Fibroblast of lung (primary cell): Measurements from ENCODE around the gene ZNF547. TPM values are rescaled to one million over a fixed set of nuclear protein-coding genes. Genes with fewer than 3 reads are reported as not detected.

Experiments
- DNase-seq, 2 donors: peaks; one replicate each; pipeline versions ENCODE4 v3.0.0 to v3.0.0-alpha.2; 2010; ENCODE audit warnings: low read depth in 2 of 2
- H2AFZ ChIP-seq: 2 replicates; pipeline ENCODE4 v1.5.1; 2012; ENCODE audit warnings: low read length, control low read depth, inconsistent platforms
- H3K27ac ChIP-seq: 2 replicates; pipeline ENCODE4 v1.5.1; 2011; ENCODE audit warnings: low read length, control low read depth; ENCODE audit not compliant: insufficient read depth
- H3K27me3 ChIP-seq: 2 replicates; pipeline ENCODE4 v1.5.1; 2011; ENCODE audit warnings: mild to moderate bottlenecking, low read length; ENCODE audit not compliant: control insufficient read depth, insufficient read depth
- H3K36me3 ChIP-seq: 2 replicates; pipeline ENCODE4 v1.5.1; 2011; ENCODE audit warnings: low read length; ENCODE audit not compliant: control insufficient read depth, insufficient read depth
- H3K4me1 ChIP-seq: 2 replicates; pipeline ENCODE4 v1.5.1; 2011; ENCODE audit warnings: low read length; ENCODE audit not compliant: control insufficient read depth, insufficient read depth; ENCODE audit errors: extremely low read depth
- H3K4me2 ChIP-seq: 2 replicates; pipeline ENCODE4 v1.5.1; 2011; ENCODE audit warnings: low read length, control low read depth; ENCODE audit not compliant: insufficient read depth; ENCODE audit errors: extremely low read depth
- H3K4me3 ChIP-seq, 4 experiments: fragments of 200-600 bp in 1 of 4; sonication (generic) in 1 of 4; replicated peaks in 1 of 4; 2 replicates each; pipeline ENCODE4 v1.5.1; 2011 to 2016; ENCODE audit warnings: low read length in 4 of 4, low read depth in 3 of 4, mild to moderate bottlenecking in 3 of 4, control low read depth in 2 of 4, inconsistent platforms in 1 of 4, mixed read lengths in 1 of 4; ENCODE audit not compliant: insufficient read depth in 1 of 4; ENCODE audit errors: control extremely low read depth in 1 of 4
- H3K79me2 ChIP-seq: 2 replicates; pipeline ENCODE4 v1.5.1; 2012; ENCODE audit warnings: mild to moderate bottlenecking, low read length, inconsistent platforms; ENCODE audit not compliant: control insufficient read depth, insufficient read depth
- H3K9ac ChIP-seq: 2 replicates; pipeline ENCODE4 v1.5.1; 2011; ENCODE audit warnings: mild to moderate bottlenecking, low read length, control low read depth; ENCODE audit not compliant: insufficient read depth
- H3K9me3 ChIP-seq: 2 replicates; pipeline ENCODE4 v1.5.1; 2012; ENCODE audit warnings: low read depth, low read length; ENCODE audit not compliant: control insufficient read depth, insufficient read depth
- H4K20me1 ChIP-seq: 2 replicates; pipeline ENCODE4 v1.5.1; 2011; ENCODE audit warnings: low read length; ENCODE audit not compliant: control insufficient read depth, insufficient read depth; ENCODE audit errors: extremely low read depth
- EZH2 ChIP-seq: IDR thresholded peaks from 2 replicates; pipeline ENCODE4 v1.5.1; 2012; ENCODE audit warnings: low read length, control low read depth, mild to moderate bottlenecking; ENCODE audit errors: missing control alignments
- polyA plus RNA-seq, 2 donors: library from polyadenylated mRNA; depleted of rRNA in 1 of 2; stranded (reverse) in 1 of 2; unstranded in 1 of 2; fragments of >200 nt; gene quantifications; 2 replicates each; pipeline ENCODE4 v1.2.1, GENCODE V29; 2011 to 2012; ENCODE audit warnings: missing spikeins in 1 of 2
- total RNA-seq: library from RNA; depleted of rRNA; stranded (reverse); fragments of >200 nt; gene quantifications from 2 replicates; pipeline ENCODE4 v1.2.1, GENCODE V29; 2014
- TF ChIP-seq, protein P1 (sequence below), 2 donors: IDR thresholded peaks in 1 of 2; conservative IDR thresholded peaks in 1 of 2; 1 replicate in 1 of 2; 2 replicates in 1 of 2; pipeline ENCODE4 v1.5.1; 2011 to 2012; ENCODE audit warnings: low read length in 2 of 2, control low read depth in 1 of 2, inconsistent platforms in 1 of 2, low read depth in 1 of 2, mild to moderate bottlenecking in 1 of 2

The ZNF547 gene
- total and polyA plus RNA-seq, 2 donors (not counting 1 experiment from before 2014, with no cell fraction given): 2.7 to 6.1 TPM

DNA sequence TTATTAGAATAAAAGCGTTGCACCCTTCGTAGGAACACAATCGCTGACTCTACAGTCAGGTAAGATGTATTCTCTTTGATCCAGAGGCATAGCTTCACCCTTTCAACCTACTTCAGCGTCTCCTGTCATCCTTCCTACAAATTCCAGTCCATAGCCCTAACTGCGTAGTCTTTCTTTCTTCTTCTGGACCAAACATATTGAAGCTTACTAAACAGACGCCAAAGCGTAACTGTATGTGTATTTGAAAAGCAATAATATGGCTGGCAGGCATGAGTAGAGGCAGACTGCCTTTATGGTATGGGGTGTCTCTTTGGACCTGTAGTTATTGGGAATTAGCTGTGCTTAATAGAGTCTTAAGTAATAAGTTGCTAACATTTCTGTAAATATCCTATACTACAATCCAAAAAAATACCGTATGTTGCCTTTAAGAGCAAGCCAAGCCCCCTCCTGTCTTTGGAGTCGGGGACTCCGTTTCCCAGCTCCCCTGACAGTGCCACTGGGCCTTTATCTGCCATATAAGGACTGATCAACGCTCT lies 25.9 kb downstream of the ZNF547 start:
- no peaks in the 10 kb centered on the region for H3K9me3 ChIP-seq
- peaks cover 37% of the 10 kb centered on the region for H3K79me2 ChIP-seq
- peak overlapping the region; percentile 40 for H3K27ac ChIP-seq
- H3K9ac ChIP-seq: no peak overlapping the region
- DNase-seq: no peak
- no peaks in the 10 kb centered on the region for H4K20me1 ChIP-seq
- peak overlapping the region; percentile 60 for H3K4me2 ChIP-seq
- H3K4me1 ChIP-seq: no peaks in the 10 kb centered on the region
- H3K36me3 ChIP-seq: peaks cover 5% of the 10 kb centered on the region
- peak overlapping the region; percentile 8 to 93 (median 50) for H3K4me3 ChIP-seq
- H3K27me3 ChIP-seq: no peaks in the 10 kb centered on the region
- H2AFZ ChIP-seq: peak overlapping the region; percentile 97
- TF ChIP-seq EZH2: no peak
- TF ChIP-seq, protein P1, sequence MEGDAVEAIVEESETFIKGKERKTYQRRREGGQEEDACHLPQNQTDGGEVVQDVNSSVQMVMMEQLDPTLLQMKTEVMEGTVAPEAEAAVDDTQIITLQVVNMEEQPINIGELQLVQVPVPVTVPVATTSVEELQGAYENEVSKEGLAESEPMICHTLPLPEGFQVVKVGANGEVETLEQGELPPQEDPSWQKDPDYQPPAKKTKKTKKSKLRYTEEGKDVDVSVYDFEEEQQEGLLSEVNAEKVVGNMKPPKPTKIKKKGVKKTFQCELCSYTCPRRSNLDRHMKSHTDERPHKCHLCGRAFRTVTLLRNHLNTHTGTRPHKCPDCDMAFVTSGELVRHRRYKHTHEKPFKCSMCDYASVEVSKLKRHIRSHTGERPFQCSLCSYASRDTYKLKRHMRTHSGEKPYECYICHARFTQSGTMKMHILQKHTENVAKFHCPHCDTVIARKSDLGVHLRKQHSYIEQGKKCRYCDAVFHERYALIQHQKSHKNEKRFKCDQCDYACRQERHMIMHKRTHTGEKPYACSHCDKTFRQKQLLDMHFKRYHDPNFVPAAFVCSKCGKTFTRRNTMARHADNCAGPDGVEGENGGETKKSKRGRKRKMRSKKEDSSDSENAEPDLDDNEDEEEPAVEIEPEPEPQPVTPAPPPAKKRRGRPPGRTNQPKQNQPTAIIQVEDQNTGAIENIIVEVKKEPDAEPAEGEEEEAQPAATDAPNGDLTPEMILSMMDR (conservative IDR thresholded peaks at IDR 0.05 in 1 of 2, IDR thresholded peaks at IDR 0.05 in 1 of 2; ENCODE audit: low read depth in 1 of 2, low read length in 2 of 2): no peak

DNA sequence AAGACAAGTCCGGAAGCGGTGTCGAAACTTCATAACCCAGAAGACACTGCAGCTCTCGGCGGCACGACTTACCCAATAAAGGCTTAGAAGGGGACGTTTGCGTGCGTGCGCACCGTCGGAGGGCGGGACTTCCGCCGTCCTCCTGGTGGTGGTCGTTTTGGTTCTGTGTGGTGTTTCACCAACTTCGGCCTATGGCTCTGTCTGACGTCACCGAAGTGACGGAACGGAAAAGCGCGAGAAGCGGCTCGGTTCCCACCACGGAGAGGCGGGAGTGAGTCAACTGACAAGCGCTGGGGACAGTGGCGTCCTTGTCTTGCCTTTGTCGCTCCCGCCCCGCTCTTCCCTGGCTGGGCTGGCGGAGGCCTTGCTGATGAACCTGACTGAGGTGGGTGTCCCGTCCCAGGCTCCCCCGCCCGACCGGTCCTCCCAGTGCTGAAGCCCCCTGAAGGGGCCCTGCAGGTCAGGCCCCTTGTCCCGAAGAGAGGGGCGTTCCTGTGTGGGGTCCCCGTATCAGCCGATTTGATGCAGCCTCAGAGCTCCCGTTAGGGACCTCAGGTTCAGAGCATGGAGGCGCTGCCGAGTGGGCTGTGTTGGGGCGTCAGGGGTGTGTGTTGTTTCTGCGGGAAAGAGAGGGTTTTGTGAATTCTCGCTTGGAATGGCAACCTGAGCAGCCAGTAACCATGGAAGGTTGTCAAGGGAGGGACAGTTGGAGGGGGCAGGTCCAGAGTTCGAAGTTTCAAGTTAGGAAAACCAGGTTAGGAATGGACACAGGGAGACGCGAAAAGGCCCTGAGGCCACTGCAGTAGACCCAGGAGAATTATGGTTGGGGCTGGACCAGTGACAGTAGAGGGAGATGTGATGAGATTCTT lies 26.6 kb downstream of the ZNF547 start, which contains the start of gene ZNF548:
Gene ZNF548 (plus strand): TSS at position 125 of the 869 bp plus-strand sequence. CDS start 246 bp downstream, at position 371.
- Histone ChIP-seq H3K9ac (peak within 1 kb of the TSS; percentile 96), H3K4me2 (peak within 1 kb of the TSS; percentile 69), H2AFZ (peak within 1 kb of the TSS; percentile 97), H3K79me2 (peaks cover 40% of the 10 kb centered on the region), H3K27ac (peak within 1 kb of the TSS; percentile 91), H3K9me3 (no peaks in the 10 kb centered on the region), H3K27me3 (no peaks in the 10 kb centered on the region), H4K20me1 (no peaks in the 10 kb centered on the region), H3K4me3 (peak within 1 kb of the TSS; percentile 68 to 93 (median 86)), H3K36me3 (peaks cover 5% of the 10 kb centered on the region), H3K4me1 (no peaks in the 10 kb centered on the region)
- DNase-seq: peak; percentile 99 to 100
- TF ChIP-seq EZH2: no peak
- TF ChIP-seq, protein P1 (conservative IDR thresholded peaks at IDR 0.05 in 1 of 2, IDR thresholded peaks at IDR 0.05 in 1 of 2; ENCODE audit: low read depth in 1 of 2, low read length in 2 of 2): peak; percentile 15 to 23

DNA sequence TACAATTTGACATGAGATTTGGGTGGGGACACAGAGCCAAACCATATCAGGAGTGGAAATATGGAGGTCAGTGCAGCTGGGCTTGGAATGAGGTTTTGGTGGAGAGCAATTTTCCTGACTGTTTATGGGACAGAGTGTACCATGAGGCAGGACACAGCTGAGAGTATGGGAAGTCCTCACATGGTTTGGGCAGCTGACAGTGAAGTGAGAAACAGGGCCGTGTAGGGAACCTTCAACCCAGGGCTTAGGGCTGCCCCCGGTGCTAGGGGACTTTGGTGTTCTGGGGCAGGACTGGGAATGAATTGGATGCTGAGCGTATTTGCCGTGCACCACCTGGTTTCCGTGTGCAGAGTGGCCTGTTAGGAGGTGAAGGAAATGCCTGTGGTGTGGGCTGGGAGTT lies 32.4 kb downstream of the ZNF547 start:
- H4K20me1 ChIP-seq: no peaks in the 10 kb centered on the region
- no peaks in the 10 kb centered on the region for H3K4me1 ChIP-seq
- peaks cover 27% of the 10 kb centered on the region for H3K36me3 ChIP-seq
- no peak for DNase-seq
- TF ChIP-seq, protein P1 (conservative IDR thresholded peaks at IDR 0.05 in 1 of 2, IDR thresholded peaks at IDR 0.05 in 1 of 2; ENCODE audit: low read depth in 1 of 2, low read length in 2 of 2): no peak
- no peak for TF ChIP-seq EZH2
- H2AFZ ChIP-seq: no peak overlapping the region
- no peak overlapping the region for H3K9ac ChIP-seq
- H3K79me2 ChIP-seq: peaks cover 31% of the 10 kb centered on the region
- peaks cover 2% of the 10 kb centered on the region for H3K9me3 ChIP-seq
- no peak overlapping the region for H3K4me3 ChIP-seq
- no peak overlapping the region for H3K4me2 ChIP-seq
- H3K27ac ChIP-seq: no peak overlapping the region
- no peaks in the 10 kb centered on the region for H3K27me3 ChIP-seq
